WTC11 (cell line): ENCODE results near the gene TUBA4B. TPM values are rescaled to one million over a fixed set of nuclear protein-coding genes. Genes with fewer than 3 reads are reported as not detected.

Experiments
- ATAC-seq: fragments of 200-7000 bp; cut with Tn5 transposase; 2 replicates; pipeline ENCODE4 v1.10.0; 2021; ENCODE audit warnings: mild to moderate bottlenecking, moderate library complexity
- CTCF ChIA-PET: fragments of 300-600 bp; sonication (Branson Sonifier 250); formaldehyde crosslinking; loops from one replicate; lab custom pipeline; 2021; ENCODE audit warnings: antibody characterized with exemption; lab: Charles Lee
- POLR2A ChIA-PET: fragments of 350-600 bp; sonication (Branson Sonifier 250); formaldehyde crosslinking; loops from one replicate; lab custom pipeline; 2021; ENCODE audit warnings: antibody characterized with exemption; lab: Charles Lee
- DNase-seq: peaks from one replicate; pipeline ENCODE4 v3.0.0; 2021; ENCODE audit warnings: low spot score
- H3K27ac Mint-ChIP-seq: 2 replicates; pipeline ENCODE4 v1.8.0; 2021; ENCODE audit warnings: mixed read lengths
- H3K27me3 Mint-ChIP-seq: 2 replicates; pipeline ENCODE4 v1.8.0; 2021; ENCODE audit warnings: low read depth, mild to moderate bottlenecking, moderate library complexity, mixed read lengths
- H3K36me3 Mint-ChIP-seq: 2 replicates; pipeline ENCODE4 v1.8.0; 2021; ENCODE audit warnings: mixed read lengths
- H3K4me1 Mint-ChIP-seq: 2 replicates; pipeline ENCODE4 v1.8.0; 2022; ENCODE audit warnings: mixed read lengths
- H3K4me3 Mint-ChIP-seq: 2 replicates; pipeline ENCODE4 v1.8.0; 2021; ENCODE audit warnings: mild to moderate bottlenecking, moderate library complexity, mixed read lengths
- H3K9me3 Mint-ChIP-seq: 2 replicates; pipeline ENCODE4 v1.8.0; 2021; ENCODE audit warnings: mixed read lengths
- CBFB ChIP-seq: sonication (generic); formaldehyde crosslinking; IDR thresholded peaks from 2 replicates; pipeline ENCODE4 v1.8.1; 2022; ENCODE audit warnings: mild to moderate bottlenecking, low read depth, missing genetic modification reagents
- ETV6 ChIP-seq: sonication (generic); formaldehyde crosslinking; IDR thresholded peaks from 2 replicates; pipeline ENCODE4 v1.8.1; 2022; ENCODE audit warnings: mild to moderate bottlenecking, missing genetic modification reagents
- GTF2I ChIP-seq: fragments of 250-450 bp; sonication (Bioruptor Pico); conservative IDR thresholded peaks from 2 replicates; pipeline ENCODE4 v1.4.0; 2021; ENCODE audit warnings: mild to moderate bottlenecking
- HMGXB4 ChIP-seq: sonication (generic); formaldehyde crosslinking; IDR thresholded peaks from 2 replicates; pipeline ENCODE4 v1.8.1; 2023; ENCODE audit warnings: mild to moderate bottlenecking, moderate library complexity, missing genetic modification reagents
- MLX ChIP-seq: sonication (generic); formaldehyde crosslinking; IDR thresholded peaks from 2 replicates; pipeline ENCODE4 v1.8.1; 2023; ENCODE audit warnings: mild to moderate bottlenecking, missing genetic modification reagents, moderate library complexity
- MYBL2 ChIP-seq: sonication (generic); formaldehyde crosslinking; IDR thresholded peaks from 2 replicates; pipeline ENCODE4 v1.8.1; 2023; ENCODE audit warnings: mild to moderate bottlenecking, moderate library complexity, missing genetic modification reagents
- TP53 ChIP-seq: sonication (generic); formaldehyde crosslinking; IDR thresholded peaks from 2 replicates; pipeline ENCODE4 v1.8.1; 2023; ENCODE audit warnings: mild to moderate bottlenecking, missing genetic modification reagents
- ZBTB43 ChIP-seq: sonication (generic); formaldehyde crosslinking; IDR thresholded peaks from 2 replicates; pipeline ENCODE4 v1.8.1; 2023; ENCODE audit warnings: mild to moderate bottlenecking, missing genetic modification reagents
- ZNF219 ChIP-seq: sonication (generic); formaldehyde crosslinking; IDR thresholded peaks from 2 replicates; pipeline ENCODE4 v1.8.0; 2023; ENCODE audit warnings: missing genetic modification reagents, mild to moderate bottlenecking, borderline replicate concordance
- ZNF396 ChIP-seq: fragments of 250-450 bp; sonication (Bioruptor Pico); IDR thresholded peaks from 2 replicates; pipeline ENCODE4 v1.8.0; 2021; ENCODE audit warnings: mild to moderate bottlenecking, moderate library complexity, borderline replicate concordance
- ZNF416 ChIP-seq: fragments of 250-450 bp; sonication (Bioruptor Pico); IDR thresholded peaks from 2 replicates; pipeline ENCODE4 v1.9.0; 2021; ENCODE audit warnings: mild to moderate bottlenecking, inconsistent platforms
- total RNA-seq: library from RNA; stranded (reverse); gene quantifications from 3 replicates; pipeline ENCODE4 v1.2.3, GENCODE V29; 2021
- TF ChIP-seq, protein P1 (sequence below): sonication (generic); formaldehyde crosslinking; conservative IDR thresholded peaks from 2 replicates; pipeline ENCODE4 v1.8.1; 2023; ENCODE audit warnings: mild to moderate bottlenecking, low read depth, missing genetic modification reagents, moderate library complexity
- TF ChIP-seq, protein P2 (sequence below): sonication (generic); formaldehyde crosslinking; IDR thresholded peaks from 2 replicates; pipeline ENCODE4 v1.8.1; 2022; ENCODE audit warnings: low read depth, mild to moderate bottlenecking, moderate library complexity, missing genetic modification reagents, borderline replicate concordance
- TF ChIP-seq, protein P3 (sequence below): fragments of 250-450 bp; sonication (Bioruptor Pico); IDR thresholded peaks from 2 replicates; pipeline ENCODE4 v1.9.0; 2021; ENCODE audit warnings: mild to moderate bottlenecking

TUBA4B gene
- total RNA-seq, 1 experiment from 2014 or later = 0.20 TPM

DNA sequence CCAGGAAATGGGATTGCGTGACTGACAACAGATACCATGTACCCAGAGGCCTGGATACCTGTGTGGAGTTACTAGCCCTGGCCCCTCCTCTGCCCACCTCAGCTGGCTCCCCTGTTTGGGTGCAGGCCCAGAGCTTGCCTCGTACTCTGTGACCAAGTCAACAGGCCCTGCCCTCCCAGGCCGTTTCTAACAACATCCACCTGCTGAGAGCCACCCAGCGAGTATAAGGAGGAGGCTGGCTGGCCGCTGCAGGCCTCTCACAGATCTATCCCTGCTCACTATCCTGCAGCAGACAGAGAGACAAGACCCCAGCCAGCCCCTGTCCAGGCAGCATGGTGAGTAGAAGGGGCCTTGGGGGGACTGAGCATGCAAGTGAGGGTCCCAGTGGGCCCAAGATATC lies 13.2 kb downstream of the TUBA4B start:
- CTCF ChIA-PET = interaction anchor here (0.8 to 2.5 kb wide), 4 partner anchors 8 to 33 kb away, joined by 3 to 13 read pairs (median 4); no protein-coding TSS in a partner anchor
- Mint-ChIP-seq H3K9me3 (no peaks in the 10 kb centered on the region), H3K27me3 (peaks cover 48% of the 10 kb centered on the region), H3K27ac (no peak overlapping the region), H3K4me1 (no peaks in the 10 kb centered on the region), H3K36me3 (no peaks in the 10 kb centered on the region), H3K4me3 (no peak overlapping the region)
- DNase-seq (no peak), ATAC-seq (no peak)
- POLR2A ChIA-PET = no interaction called here
- TF ChIP-seq, protein P1, sequence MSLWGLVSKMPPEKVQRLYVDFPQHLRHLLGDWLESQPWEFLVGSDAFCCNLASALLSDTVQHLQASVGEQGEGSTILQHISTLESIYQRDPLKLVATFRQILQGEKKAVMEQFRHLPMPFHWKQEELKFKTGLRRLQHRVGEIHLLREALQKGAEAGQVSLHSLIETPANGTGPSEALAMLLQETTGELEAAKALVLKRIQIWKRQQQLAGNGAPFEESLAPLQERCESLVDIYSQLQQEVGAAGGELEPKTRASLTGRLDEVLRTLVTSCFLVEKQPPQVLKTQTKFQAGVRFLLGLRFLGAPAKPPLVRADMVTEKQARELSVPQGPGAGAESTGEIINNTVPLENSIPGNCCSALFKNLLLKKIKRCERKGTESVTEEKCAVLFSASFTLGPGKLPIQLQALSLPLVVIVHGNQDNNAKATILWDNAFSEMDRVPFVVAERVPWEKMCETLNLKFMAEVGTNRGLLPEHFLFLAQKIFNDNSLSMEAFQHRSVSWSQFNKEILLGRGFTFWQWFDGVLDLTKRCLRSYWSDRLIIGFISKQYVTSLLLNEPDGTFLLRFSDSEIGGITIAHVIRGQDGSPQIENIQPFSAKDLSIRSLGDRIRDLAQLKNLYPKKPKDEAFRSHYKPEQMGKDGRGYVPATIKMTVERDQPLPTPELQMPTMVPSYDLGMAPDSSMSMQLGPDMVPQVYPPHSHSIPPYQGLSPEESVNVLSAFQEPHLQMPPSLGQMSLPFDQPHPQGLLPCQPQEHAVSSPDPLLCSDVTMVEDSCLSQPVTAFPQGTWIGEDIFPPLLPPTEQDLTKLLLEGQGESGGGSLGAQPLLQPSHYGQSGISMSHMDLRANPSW = no peak
- TF ChIP-seq MLX (CRISPR knock-in tag) (no peak), ETV6 (CRISPR knock-in tag) (no peak), ZNF416 (CRISPR knock-in tag) (no peak), ZBTB43 (CRISPR knock-in tag) (no peak)

DNA sequence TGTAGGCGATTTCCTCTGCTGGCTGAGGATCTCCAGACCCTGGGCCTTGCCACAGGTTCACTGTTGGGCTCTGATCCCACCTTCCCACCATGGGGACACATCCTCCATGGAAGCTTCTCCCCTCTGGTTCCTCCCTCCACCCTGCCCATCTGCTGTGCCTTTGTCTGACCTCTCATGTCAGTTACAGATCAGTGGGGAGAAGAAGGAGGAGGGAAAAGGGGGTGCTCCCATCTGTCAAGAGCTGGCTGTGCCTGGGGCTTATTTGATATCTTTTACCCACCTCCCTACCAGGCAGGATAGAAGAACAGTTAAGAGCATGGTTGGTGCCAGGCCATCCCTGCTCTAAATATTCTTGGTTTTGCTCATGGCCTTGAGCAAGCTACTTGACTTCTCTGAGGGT lies 13.8 kb downstream of the TUBA4B start:
- H3K4me3 Mint-ChIP-seq = no peak overlapping the region
- no peak for DNase-seq
- H3K9me3 Mint-ChIP-seq = no peaks in the 10 kb centered on the region
- CTCF ChIA-PET = interaction anchor here (1.1 to 2.5 kb wide), 2 partner anchors 11 to 28 kb away, joined by 4 to 13 read pairs; no protein-coding TSS in a partner anchor
- no peak for ATAC-seq
- POLR2A ChIA-PET = no interaction called here
- H3K27me3 Mint-ChIP-seq = peaks cover 47% of the 10 kb centered on the region
- H3K36me3 Mint-ChIP-seq = no peaks in the 10 kb centered on the region
- no peak for TF ChIP-seq ZNF396 (CRISPR knock-in tag)
- TF ChIP-seq GTF2I (CRISPR knock-in tag) = no peak
- TF ChIP-seq, protein P2, sequence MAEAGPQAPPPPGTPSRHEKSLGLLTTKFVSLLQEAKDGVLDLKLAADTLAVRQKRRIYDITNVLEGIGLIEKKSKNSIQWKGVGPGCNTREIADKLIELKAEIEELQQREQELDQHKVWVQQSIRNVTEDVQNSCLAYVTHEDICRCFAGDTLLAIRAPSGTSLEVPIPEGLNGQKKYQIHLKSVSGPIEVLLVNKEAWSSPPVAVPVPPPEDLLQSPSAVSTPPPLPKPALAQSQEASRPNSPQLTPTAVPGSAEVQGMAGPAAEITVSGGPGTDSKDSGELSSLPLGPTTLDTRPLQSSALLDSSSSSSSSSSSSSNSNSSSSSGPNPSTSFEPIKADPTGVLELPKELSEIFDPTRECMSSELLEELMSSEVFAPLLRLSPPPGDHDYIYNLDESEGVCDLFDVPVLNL (CRISPR knock-in tag) = no peak
- TF ChIP-seq, protein P3, sequence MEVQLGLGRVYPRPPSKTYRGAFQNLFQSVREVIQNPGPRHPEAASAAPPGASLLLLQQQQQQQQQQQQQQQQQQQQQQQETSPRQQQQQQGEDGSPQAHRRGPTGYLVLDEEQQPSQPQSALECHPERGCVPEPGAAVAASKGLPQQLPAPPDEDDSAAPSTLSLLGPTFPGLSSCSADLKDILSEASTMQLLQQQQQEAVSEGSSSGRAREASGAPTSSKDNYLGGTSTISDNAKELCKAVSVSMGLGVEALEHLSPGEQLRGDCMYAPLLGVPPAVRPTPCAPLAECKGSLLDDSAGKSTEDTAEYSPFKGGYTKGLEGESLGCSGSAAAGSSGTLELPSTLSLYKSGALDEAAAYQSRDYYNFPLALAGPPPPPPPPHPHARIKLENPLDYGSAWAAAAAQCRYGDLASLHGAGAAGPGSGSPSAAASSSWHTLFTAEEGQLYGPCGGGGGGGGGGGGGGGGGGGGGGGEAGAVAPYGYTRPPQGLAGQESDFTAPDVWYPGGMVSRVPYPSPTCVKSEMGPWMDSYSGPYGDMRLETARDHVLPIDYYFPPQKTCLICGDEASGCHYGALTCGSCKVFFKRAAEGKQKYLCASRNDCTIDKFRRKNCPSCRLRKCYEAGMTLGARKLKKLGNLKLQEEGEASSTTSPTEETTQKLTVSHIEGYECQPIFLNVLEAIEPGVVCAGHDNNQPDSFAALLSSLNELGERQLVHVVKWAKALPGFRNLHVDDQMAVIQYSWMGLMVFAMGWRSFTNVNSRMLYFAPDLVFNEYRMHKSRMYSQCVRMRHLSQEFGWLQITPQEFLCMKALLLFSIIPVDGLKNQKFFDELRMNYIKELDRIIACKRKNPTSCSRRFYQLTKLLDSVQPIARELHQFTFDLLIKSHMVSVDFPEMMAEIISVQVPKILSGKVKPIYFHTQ (CRISPR knock-in tag) = no peak
- no peak for TF ChIP-seq ZNF219 (CRISPR knock-in tag)
- TF ChIP-seq TP53 (CRISPR knock-in tag) = no peak
- no peak for TF ChIP-seq MYBL2 (CRISPR knock-in tag)
- no peak for TF ChIP-seq CBFB (CRISPR knock-in tag)
- TF ChIP-seq HMGXB4 (CRISPR knock-in tag) = no peak
- no peak overlapping the region for H3K27ac Mint-ChIP-seq
- no peaks in the 10 kb centered on the region for H3K4me1 Mint-ChIP-seq
